ENCODE data around the gene GXYLT1. TPM values are rescaled to one million over a fixed set of nuclear protein-coding genes. Genes with fewer than 3 reads are reported as not detected.

GXYLT1 gene
- total RNA-seq, 3 donors from 2014 or later = 12.8 to 19.3 (median 18.0) TPM

DNA sequence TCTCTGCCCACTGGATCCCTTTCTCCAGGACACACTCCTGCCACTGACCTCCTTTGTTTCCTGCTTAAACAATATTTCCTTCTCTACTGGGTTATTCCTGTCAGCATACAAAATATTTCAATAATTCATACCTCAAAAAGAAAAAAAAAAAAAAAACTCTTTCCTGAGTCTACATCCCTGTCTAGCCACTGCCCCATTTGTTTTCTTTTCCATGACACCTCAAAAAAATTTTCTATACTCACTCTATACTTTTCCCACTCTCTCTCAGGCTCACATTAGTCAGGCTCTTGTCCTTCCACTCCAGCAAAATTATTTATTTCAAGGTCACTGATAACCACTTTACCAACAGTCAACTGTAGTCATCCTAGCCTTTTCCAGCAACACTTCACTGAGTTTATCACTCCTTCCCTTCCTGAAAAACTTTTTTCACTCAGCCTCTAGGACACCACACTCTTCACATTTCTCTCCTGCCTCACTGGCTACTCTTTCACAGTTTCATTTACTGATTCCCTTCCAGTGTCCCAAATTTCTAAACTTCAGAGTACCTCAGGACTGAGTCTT, 29.4 kb upstream of the GXYLT1 start:
- TF ChIP-seq, protein P1, sequence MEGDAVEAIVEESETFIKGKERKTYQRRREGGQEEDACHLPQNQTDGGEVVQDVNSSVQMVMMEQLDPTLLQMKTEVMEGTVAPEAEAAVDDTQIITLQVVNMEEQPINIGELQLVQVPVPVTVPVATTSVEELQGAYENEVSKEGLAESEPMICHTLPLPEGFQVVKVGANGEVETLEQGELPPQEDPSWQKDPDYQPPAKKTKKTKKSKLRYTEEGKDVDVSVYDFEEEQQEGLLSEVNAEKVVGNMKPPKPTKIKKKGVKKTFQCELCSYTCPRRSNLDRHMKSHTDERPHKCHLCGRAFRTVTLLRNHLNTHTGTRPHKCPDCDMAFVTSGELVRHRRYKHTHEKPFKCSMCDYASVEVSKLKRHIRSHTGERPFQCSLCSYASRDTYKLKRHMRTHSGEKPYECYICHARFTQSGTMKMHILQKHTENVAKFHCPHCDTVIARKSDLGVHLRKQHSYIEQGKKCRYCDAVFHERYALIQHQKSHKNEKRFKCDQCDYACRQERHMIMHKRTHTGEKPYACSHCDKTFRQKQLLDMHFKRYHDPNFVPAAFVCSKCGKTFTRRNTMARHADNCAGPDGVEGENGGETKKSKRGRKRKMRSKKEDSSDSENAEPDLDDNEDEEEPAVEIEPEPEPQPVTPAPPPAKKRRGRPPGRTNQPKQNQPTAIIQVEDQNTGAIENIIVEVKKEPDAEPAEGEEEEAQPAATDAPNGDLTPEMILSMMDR (IDR thresholded peaks at IDR 0.05) = no peak
- TF ChIP-seq POLR2AphosphoS5 (IDR thresholded peaks at IDR 0.05) (no peak), POLR2A (IDR thresholded peaks at IDR 0.05) (no peak)
- Histone ChIP-seq H3K27me3 (no peaks in the 10 kb centered on the region), H3K27ac (no peak overlapping the region), H3K4me1 (no peaks in the 10 kb centered on the region), H3K9me3 (no peaks in the 10 kb centered on the region), H3K4me3 (no peak overlapping the region), H3K36me3 (no peaks in the 10 kb centered on the region)
- DNase-seq (ENCODE audit: low spot score in 2 of 2) = no peak
- intact Hi-C loops (cut with DNase I; ENCODE audit: low total_unique reads) = no loop called here

DNA sequence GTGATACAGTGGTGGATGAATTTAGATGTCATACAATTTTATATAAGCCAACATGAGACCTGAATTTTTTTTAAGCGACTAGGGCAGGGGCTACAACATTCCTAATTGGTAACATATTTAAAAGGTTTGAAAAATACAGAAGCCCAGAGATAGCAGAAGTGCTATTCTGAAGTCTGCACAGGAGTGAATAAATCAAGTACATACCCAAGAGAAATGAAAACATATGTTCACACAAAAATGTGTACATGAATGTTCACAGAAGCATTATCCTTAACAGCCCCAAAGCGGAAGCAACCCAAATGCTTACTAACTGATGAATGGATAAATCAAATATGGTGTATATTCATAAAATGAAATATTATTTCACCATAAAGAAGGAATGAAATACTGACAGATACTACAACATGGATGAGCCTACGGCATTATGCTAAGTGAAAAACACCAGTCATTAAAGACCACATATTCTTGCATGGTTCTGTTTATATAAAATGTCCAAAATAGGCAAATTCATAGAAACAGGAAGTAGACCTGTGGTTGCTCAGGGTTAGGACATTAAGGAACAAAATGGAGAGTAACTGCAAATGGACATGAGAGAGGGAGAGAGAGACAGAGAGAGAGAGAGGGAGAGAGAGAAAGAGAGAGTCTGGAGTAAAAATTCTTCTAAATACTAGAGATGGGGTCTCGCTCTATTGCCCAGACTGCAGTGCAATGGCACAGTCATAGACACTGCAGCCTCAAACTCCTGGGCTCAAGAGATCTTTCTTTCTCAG, 28.0 kb upstream of the GXYLT1 start:
- Histone ChIP-seq H3K27me3 (no peaks in the 10 kb centered on the region), H3K4me1 (no peaks in the 10 kb centered on the region), H3K9me3 (no peaks in the 10 kb centered on the region), H3K27ac (no peak overlapping the region), H3K36me3 (no peaks in the 10 kb centered on the region), H3K4me3 (no peak overlapping the region)
- TF ChIP-seq POLR2AphosphoS5 (IDR thresholded peaks at IDR 0.05) (no peak), POLR2A (IDR thresholded peaks at IDR 0.05) (no peak)
- TF ChIP-seq, protein P1 (IDR thresholded peaks at IDR 0.05) = no peak
- intact Hi-C loops (cut with DNase I; ENCODE audit: low total_unique reads) = no loop called here
- DNase-seq (ENCODE audit: low spot score in 2 of 2) = no peak

DNA sequence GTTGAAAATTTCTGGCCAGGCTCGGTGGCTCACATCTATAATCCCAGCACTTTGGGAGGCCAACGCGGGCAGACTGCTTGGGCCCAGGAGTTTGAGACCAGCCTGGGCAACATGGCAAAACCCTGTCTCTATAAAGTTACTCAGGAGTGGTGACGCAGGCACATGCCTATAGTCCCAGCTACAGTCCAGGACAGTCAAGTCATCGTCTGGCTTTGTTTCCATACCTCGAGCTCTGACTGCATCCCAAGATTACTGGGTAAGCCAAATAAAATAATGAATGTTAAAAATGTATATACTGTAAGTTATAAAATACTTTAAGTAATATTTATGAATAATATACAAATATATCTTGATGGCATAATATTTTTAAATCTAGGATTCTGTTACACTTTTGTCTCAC, 23.0 kb upstream of the GXYLT1 start:
- Histone ChIP-seq H3K27ac (no peak overlapping the region), H3K4me3 (no peak overlapping the region), H3K36me3 (no peaks in the 10 kb centered on the region), H3K27me3 (no peaks in the 10 kb centered on the region), H3K4me1 (no peaks in the 10 kb centered on the region), H3K9me3 (no peaks in the 10 kb centered on the region)
- no peak for DNase-seq (ENCODE audit: low spot score in 2 of 2)
- intact Hi-C loops (cut with DNase I; ENCODE audit: low total_unique reads) = no loop called here
- no peak for TF ChIP-seq POLR2A (IDR thresholded peaks at IDR 0.05)
- TF ChIP-seq POLR2AphosphoS5 (IDR thresholded peaks at IDR 0.05) = no peak
- TF ChIP-seq, protein P1 (IDR thresholded peaks at IDR 0.05) = no peak

DNA sequence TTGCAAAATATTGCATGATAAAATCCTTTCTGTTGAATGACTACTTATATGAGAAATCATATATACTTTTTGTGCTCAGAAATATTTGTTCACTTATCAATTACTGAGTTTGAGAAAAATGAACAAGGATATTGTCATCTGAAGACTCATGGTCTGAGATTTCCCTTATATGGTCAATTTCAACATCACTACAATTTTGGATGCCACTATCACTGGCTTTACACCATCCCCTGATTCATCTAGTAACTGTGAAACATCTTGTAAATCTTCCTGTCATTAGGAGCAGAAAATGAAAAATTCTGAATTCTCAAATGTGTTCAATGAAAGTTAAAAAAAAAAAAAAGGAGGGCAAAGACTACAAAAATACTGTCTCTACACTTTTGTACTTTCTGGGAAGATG, 21.8 kb upstream of the GXYLT1 start:
- Histone ChIP-seq H3K4me3 (no peak overlapping the region), H3K36me3 (no peaks in the 10 kb centered on the region), H3K27ac (no peak overlapping the region), H3K9me3 (no peaks in the 10 kb centered on the region), H3K4me1 (no peaks in the 10 kb centered on the region), H3K27me3 (no peaks in the 10 kb centered on the region)
- TF ChIP-seq, protein P1 (IDR thresholded peaks at IDR 0.05) = no peak
- no peak for TF ChIP-seq POLR2AphosphoS5 (IDR thresholded peaks at IDR 0.05)
- no peak for TF ChIP-seq POLR2A (IDR thresholded peaks at IDR 0.05)
- intact Hi-C loops (cut with DNase I; ENCODE audit: low total_unique reads) = no loop called here
- no peak for DNase-seq (ENCODE audit: low spot score in 2 of 2)

DNA sequence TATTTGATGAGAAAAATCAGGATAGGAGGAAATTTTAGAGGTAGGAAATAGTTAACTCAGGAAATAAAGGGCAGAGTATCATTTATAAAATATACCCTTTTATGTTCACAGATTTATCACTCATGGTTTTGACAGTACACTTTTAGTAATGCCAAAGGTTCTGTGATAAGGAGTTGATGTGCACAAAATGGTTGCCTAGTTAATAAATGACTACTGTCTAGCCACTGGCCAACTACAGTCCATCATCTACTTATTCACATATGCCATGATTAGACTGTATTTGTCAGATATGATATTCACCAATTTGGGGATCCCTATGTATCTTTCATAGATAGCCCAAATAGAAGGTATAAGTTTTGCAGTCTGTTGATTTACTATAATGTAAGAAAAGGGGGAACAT, 19.2 kb upstream of the GXYLT1 start:
- TF ChIP-seq, protein P1 (IDR thresholded peaks at IDR 0.05) = no peak
- TF ChIP-seq POLR2A (IDR thresholded peaks at IDR 0.05) (no peak), POLR2AphosphoS5 (IDR thresholded peaks at IDR 0.05) (no peak)
- Histone ChIP-seq H3K9me3 (no peaks in the 10 kb centered on the region), H3K27ac (no peak overlapping the region), H3K27me3 (no peaks in the 10 kb centered on the region), H3K36me3 (peaks cover 5% of the 10 kb centered on the region), H3K4me3 (no peak overlapping the region), H3K4me1 (no peaks in the 10 kb centered on the region)
- intact Hi-C loops (cut with DNase I; ENCODE audit: low total_unique reads) = no loop called here
- no peak for DNase-seq (ENCODE audit: low spot score in 2 of 2)

Data from breast epithelium (tissue), 4 donors.